ENCODE data around the gene ZFYVE27. TPM values are rescaled to one million over a fixed set of nuclear protein-coding genes. Genes with fewer than 3 reads are reported as not detected.

ZFYVE27 gene
- total RNA-seq, 1 donor from 2014 or later, result 13.7 TPM

DNA sequence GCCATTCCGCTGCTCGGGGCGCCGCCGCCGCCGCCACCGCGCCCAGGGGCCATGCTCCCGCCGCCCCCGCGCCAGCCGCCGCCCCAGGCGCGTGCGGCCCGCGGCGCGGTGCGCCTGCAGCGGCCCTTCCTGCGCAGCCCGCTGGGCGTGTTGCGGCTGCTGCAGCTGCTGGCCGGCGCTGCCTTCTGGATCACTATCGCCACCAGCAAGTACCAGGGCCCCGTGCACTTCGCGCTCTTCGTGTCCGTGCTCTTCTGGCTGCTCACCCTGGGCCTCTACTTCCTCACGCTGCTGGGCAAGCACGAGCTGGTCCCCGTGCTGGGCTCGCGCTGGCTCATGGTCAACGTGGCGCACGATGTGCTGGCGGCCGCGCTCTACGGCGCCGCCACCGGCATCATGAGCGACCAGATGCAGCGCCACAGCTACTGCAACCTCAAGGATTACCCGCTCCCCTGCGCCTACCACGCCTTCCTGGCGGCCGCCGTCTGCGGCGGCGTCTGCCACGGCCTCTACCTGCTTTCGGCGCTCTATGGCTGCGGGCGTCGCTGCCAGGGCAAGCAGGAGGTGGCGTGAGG is 23.0 kb upstream of the ZFYVE27 start:
- DNase-seq, result peak; percentile 84
- intact Hi-C loops (cut with micrococcal nuclease), result no loop called here
- ATAC-seq, result peak; percentile 78

DNA sequence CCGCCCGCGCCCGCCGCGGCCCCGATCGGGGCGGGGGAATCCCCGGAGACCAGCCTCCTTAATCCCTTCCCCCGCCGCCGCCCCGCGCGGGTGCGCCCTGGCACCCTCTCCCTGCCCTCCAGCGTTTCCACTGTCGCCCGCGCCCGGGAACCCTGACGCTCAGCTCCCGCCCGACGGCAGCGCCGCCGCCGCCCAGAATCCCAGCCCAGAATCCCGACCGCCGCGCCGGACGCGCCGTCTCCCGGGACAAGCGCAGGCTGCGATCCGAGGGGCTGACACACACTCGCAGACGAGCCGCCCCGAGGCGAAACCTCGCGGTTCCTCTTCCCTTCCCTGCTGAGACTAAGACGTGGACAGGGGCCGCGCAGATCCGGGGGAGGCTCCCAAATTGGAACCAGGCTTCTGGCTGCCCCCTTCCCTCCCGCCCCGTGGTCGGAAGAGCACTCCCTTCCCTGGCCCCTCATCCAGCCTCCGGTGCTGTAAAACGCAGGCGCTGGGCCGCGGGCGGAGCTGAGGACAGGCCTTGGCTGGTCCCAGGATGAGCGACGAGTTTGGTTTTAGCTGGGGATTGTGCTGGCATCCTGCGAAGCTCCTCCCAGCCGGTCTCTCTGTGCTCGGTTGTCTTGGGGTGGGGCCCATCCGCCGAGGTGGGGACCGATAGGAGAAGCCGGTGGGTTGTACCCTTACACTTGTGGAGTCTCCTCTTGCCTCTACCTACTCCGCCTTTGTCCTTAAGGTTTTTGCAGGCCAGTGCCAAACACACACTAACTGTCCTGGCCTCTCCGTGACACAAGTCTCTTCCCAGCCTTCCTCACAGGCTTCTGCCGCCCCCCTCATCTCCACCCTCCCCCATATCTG is 22.3 kb upstream of the ZFYVE27 start:
- intact Hi-C loops (cut with micrococcal nuclease), result no loop called here
- DNase-seq (peak; percentile 85), ATAC-seq (peak; percentile 77)

DNA sequence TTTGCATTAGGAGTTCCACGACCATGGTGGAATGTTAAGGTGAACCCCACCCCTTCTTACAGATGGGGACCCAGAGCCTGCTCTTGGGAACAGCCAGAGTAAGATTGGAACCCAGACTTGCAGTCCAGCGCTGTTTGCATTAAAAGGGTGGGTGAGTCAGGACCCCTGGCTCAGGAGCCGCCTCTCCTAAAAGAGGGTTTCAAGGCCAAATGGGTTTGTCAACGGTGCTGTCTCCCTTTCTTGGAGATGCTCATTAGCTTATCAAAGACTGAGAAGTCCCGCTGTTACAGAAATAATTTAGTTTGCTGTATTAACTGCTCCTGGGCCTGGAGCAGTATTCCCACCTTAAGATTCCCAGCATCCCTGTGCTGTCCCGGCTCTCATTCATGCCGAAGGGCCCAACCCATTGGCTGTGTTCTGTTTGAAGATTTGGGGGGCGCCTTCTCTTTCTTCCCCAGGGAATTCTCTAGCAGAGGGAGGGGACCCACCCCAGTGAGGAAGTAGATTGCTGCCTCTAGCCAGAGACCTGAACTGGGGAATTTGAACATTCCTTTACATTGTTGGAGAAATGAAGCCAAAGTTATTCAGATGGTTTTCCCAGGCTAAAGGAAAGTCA is 21.6 kb upstream of the ZFYVE27 start:
- intact Hi-C loops (cut with micrococcal nuclease), result no loop called here
- no peak for DNase-seq
- ATAC-seq, result no peak

DNA sequence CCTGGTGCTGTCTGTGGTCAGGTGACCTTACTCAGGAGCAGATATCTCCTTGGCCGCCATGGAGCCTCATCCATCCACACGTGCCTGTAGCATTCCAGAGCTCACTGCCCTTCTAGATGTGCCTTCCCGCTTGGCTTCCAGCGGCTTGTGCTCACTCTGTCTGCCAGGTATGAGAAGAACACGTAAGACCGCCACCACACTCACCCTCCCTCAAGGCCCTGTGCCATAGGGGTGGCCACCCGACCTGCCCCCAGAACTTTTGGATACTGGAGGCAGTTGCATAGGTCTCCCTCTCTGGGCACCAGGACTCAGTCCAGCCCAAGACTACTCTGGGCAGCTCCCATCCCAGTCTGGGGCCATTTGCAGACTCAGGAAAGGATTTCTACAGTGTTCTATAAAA is 19.3 kb upstream of the ZFYVE27 start:
- intact Hi-C loops (cut with micrococcal nuclease), result no loop called here
- ATAC-seq (no peak), DNase-seq (no peak)

DNA sequence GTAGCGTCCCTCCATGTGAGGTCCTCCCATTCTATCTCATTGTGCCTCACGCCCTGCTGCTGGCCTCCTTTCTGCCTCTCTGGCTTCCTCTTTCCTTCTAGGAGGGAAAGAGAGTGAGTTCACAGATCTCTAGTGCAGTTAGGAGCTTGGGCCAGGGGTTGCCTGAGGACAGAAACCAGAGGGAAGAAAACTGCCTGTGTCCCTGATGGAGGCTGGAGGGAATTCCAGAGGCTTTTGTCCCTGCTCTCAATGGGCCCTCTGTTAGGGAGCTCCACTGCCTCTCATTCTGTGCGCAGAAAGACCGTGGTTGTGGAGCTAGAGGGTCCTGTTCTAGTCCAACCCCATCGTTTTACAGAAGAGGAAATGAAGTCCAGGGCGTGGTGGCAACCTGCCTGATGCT is 18.8 kb upstream of the ZFYVE27 start:
- ATAC-seq (no peak), DNase-seq (no peak)
- intact Hi-C loops (cut with micrococcal nuclease), result no loop called here

DNA sequence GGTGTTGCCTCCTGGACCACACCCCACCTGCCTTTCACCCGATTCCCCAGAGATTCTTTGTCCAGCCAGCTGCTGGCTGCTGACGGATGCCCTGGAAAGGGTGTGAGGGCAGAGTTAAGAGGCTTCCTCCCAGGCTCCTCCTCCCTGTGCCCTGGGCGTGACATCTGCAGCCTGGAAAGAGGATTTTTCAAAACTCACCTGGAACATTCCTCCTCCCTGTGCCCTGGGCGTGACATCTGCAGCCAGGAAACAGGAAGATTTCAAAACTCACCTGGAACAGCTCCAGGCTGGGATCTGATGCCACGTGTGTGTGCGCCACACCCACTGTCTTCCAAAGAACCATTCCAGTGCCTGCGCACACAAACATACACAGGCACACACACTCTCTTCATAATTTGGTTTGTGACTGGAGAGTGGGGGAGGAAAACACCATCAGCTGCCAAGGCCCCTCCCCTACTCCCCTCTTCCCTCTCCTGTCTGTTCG is 18.2 kb upstream of the ZFYVE27 start:
- ATAC-seq, result no peak
- intact Hi-C loops (cut with micrococcal nuclease), result no loop called here
- peak; percentile 37 for DNase-seq

DNA sequence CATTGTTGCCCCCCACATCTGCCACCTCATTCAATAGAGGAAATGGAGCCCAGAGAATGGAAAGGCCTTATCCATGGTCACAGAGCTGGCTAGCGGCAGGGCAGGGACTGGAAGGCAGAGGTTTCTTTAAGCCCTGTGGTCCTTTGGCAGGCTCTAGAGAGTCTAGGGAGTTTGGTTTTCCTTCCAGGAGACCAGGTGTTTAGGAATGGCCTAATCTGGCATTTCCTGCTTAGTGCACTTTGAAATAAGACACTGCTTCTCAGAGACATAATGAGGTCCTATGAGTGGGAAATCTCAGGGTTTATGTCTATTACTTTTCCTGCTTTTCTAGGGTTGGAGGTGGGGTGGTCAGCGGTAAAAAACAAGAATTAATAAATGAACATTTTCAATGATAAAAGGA is 17.3 kb upstream of the ZFYVE27 start:
- ATAC-seq (no peak), DNase-seq (no peak)
- intact Hi-C loops (cut with micrococcal nuclease), result no loop called here

DNA sequence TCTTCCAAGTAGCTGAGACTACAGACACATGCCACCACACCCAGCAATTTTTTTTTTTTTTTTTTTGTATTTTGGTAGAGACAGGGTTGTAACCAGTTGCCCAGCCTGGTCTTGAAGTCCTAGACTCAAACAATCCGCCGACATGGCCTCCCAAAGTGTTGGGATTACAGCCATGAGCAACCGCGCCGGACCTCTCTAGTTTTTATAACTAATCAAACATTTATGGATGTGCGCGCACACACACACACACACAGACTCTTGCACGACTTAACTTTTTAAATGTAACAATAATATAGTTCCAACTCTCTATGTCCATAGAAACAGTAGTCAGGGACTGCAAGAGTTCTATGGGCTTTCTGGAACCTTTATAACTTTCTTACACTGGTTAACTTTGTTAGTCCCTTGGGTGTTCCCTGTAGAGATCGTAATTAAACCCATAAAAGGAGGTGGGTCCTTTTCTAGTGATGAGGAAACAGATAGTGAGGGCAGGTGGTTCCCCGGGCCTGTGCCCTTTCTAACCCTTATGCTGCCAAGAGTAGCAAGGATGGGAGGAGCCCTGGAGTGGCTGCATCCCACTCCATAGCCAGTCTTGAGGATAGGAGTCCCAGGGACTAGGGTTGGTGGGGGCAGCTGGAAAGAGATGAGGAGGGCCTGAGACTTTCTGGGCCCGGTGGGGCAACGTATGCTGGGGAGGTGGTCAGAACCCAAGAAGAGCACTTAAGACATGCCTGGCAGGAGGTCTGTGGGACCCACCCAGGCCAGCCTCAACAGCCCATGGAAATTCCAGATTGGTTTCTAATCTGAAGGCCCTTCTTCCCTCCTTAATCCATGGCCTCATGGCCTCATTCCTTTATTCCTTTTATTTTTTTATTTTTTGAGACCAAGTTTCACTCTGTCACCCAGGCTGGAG is 14.8 kb upstream of the ZFYVE27 start:
- DNase-seq, result no peak
- no peak for ATAC-seq
- intact Hi-C loops (cut with micrococcal nuclease), result no loop called here

DNA sequence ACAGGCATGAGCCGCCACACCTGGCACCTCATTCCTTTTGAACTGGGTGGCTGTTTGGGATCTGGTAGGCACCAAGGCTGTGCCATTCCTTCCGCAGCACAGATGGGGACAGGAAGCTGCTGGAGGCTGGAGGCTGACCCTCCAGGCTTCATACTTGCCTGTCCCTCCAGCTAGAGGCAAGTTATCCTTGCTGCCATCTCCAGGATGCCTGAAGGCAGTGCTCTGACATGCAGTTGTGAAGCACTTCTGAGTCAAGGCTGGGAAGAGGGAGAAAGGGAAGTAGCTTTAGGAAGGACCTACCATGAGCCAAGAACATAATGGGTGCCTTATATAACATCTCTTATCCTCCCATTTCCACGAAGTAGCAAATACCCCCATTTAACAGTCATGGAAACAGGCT is 13.9 kb upstream of the ZFYVE27 start:
- no peak for DNase-seq
- ATAC-seq, result no peak
- intact Hi-C loops (cut with micrococcal nuclease), result no loop called here

DNA sequence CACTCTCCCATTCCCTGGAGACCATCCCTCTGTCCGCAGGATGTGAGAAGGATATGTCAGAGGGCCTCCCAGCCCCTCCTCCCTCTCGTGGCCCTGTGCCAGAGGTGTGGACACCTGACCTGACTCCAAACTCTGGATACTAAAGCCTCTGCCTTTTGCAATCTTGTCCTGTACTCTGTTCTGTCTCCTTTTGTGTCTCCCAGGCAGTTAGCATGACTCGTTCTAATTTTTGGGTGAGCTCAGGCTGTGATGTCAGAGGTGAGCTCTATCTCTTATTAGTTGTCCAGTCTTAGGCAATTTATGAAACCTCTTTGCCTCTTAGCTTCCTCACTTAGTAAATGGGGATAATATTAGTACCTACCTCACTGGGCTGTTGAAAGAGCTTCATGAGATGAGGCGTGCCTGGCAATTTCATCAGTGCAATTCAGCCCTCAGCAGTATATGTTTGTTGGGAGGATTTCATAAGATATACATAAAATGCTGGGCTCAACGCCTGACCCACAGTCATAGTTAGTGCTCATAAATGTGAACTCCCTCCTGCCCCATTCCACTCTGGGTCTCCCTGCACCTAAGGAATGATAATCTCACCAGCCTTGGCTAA is 12.5 kb upstream of the ZFYVE27 start:
- no peak for ATAC-seq

DNA sequence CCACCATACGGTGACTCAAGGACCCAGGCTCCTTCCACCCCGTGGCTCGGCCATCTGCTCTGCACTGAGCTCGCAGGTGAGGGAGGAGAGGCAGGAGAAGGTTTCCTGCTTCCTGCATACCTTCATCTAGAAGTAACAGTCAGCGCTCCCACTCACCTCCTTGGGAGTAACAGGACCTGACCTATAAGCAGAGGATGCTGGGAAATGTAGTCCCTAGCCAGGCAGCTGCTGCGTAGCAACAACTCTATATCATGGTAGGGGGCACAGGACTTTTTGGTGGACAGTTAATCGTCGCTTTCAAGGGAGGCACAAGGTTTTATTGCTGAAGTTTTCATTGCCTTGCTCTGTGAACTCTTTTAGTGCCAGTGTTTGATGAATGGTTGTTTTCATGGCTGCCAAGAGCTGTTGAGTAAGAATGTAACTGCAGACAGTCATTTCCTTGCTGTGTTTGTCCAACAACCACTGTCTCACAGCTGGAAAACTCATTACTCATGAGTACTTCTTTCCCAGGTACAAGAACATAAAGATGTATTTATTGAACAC is 10.2 kb upstream of the ZFYVE27 start:
- DNase-seq, result no peak
- intact Hi-C loops (cut with micrococcal nuclease), result no loop called here
- ATAC-seq, result peak; percentile 49

More for the DNA sequence above, 12.5 kb upstream of the ZFYVE27 start:
- DNase-seq, result no peak
- intact Hi-C loops (cut with micrococcal nuclease), result no loop called here

DNA sequence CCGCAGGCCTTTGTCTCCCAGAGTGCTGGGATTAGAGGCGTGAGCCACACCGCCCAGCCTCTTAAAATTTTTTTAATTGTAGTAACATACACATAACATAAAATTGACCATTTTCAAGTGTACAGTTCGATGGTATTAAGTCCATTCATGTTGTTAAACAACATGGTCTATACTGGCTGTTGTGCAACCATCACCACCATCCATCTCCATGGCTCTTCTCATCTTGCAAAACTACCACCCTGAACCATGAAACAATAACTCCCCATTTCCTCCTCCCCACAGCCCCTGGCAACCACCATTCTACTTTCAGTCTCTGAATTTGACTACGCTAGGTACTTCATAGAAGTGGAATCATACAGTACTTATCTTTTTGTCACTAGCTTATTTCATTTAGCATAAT is 7.9 kb upstream of the ZFYVE27 start:
- intact Hi-C loops (cut with micrococcal nuclease), result no loop called here
- no peak for DNase-seq
- no peak for ATAC-seq

DNA sequence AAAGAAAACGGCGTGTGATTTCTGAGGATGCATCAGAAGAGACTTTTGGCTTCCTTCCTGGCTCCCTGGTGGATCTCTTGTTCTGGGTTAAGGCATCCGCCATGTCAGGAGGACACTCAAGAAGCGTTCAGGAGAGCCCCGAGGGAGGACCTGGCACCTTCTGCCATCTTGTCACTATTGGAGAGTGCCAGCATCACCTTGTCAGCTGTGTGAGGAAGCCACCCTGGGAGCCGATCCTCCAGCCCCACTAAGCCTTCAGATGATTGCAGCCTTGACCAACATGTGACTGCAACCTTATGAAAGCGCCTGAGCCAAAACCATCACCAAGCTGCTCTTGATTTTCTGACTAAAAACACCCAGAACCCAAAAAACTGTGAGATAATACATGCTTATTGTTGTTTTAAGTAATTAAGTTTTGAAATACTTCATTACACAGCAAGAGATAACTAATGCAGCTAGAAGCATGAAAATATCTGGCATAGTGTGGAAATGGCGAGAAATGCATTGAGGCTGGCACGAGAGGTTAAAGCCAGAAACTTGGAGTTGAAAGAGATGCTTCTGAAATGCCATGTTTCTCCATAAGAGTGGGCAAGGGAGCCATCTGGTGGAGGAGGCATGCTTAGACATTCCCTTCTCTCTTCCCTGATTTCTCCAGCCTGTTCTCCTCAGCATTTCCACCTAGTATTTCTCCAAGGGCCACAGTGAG is 5.4 kb upstream of the ZFYVE27 start:
- intact Hi-C loops (cut with micrococcal nuclease), result no loop called here
- DNase-seq (no peak), ATAC-seq (peak; percentile 75)

DNA sequence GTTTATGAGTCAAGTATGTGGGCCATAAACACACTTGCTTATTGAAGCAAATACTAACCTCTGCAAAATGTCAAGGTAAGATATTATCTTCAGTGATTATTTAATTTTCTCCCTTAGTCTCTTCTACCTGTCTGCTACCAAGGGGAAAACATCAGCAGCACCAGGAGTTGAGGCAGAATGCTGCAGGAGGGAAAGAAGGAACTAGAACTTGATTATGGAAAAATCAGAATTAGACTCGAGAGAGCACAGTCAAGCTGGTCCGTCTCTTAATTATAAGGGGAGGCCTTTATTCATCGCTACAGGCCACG is 4.9 kb upstream of the ZFYVE27 start:
- intact Hi-C loops (cut with micrococcal nuclease), result no loop called here
- no peak for ATAC-seq
- no peak for DNase-seq

DNA sequence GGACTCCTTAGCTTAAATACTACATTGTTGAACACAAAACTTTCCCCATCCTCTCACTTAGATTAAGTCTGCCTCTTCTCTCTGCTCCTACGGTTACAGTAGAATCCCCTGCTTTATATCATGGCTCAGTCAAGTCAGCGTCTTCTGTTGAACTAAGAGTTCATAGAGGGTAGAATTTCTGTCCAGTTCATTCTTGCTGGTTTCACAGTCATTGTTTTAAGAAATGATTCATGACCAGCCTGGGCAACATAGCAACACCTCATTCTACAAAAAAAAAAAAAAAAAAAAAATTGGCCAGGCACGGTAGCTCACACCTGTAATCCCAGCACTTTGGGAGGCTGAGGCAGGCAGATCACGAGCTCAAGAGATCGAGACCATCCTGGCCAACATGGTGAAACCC is 3.7 kb upstream of the ZFYVE27 start:
- ATAC-seq, result no peak
- intact Hi-C loops (cut with micrococcal nuclease), result no loop called here
- DNase-seq, result no peak

DNA sequence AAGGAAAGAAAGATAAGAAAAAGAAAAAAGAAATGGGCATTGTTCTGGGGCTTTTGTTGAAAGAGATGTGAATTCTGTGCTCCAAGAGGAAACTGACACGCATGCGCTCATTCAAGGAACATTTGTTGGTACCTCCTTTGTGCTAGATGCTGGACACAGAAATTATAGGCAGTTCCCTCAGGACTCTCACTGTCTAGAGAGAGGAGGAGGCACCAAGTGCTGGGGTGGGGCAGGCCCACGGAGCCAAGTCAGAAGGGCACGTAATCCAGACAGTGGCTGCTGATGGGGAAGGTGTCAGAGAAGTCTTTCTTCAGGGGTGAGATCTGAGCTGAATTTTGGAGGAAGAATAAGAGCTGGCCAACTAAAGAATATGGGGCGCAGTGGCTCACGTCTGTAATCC is 2.9 kb upstream of the ZFYVE27 start:
- DNase-seq, result no peak
- ATAC-seq, result no peak
- intact Hi-C loops (cut with micrococcal nuclease), result no loop called here

DNA sequence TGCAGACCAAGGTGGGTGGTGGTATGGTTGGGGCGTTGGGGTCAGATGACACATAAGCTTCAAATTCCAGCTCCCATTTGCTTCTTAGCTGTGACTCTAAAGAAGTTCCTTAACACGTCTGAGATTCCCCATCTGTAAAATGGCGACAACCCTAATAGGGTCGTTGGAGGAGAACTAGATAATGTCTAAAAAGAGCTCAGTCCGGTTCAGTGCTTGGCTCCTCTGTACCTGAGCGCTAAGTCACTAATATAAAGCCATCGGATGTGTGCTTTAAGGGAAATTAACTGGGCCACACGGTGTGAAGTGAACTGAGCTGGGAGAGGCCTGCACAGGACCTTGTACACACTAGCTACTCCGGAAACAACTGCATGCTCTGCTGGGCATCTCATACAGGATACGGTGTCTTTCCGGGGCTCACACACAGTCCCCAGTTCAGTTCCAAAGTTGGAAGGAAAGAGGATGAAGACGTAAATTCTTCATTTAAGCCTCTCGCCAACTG is 476 bp upstream of the ZFYVE27 start:
- intact Hi-C loops (cut with micrococcal nuclease), result no loop called here
- no peak for DNase-seq
- ATAC-seq, result peak; percentile 25

DNA sequence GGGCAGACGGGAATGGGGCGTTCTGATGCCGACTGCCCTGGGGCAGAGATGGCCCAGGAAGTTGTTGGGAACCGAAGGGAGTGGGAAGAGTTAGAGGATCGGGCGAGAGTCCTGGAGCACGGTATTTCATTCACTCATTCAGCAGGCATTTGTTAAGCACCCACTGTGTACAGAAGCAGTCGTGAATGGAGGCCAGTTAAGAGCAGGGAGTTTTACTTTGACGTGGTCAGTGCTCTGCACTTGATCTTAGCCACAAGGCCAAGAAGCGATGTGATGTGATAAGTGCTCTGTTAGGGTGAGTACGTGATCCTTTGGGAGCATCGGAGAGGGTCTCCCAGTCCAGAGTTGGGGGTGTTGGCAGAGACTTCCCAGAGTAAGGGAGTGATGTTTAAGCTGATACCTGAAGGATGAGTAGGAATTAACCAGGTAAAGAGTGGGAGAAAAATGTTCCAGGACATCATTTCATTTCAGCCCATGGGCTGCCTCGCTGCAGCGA is 890 bp downstream of the ZFYVE27 start:
- ATAC-seq (no peak), DNase-seq (no peak)
- intact Hi-C loops (cut with micrococcal nuclease), result no loop called here
